IMR-90 (cell line): ENCODE data around the gene CYP2F1.

Source experiments
- CEBPB ChIP-seq: IDR thresholded peaks from 2 replicates; pipeline ENCODE4 v1.6.1; 2012; ENCODE audit warnings: low read depth, low read length, improper control_type of control experiment
- CTCF ChIP-seq: conservative IDR thresholded peaks from 2 replicates; pipeline ENCODE4 v1.5.1; 2012; ENCODE audit warnings: mild to moderate bottlenecking, low read depth, low read length, improper control_type of control experiment
- ELK1 ChIP-seq: fragments of 150-350 bp; IDR thresholded peaks from 2 replicates; pipeline ENCODE4 v1.6.1; 2016; ENCODE audit warnings: low read depth, mild to moderate bottlenecking, low read length, moderate library complexity, borderline replicate concordance
- MAFK ChIP-seq: IDR thresholded peaks from 2 replicates; pipeline ENCODE4 v1.6.1; 2012; ENCODE audit warnings: low read depth, low read length, improper control_type of control experiment
- MXI1 ChIP-seq: IDR thresholded peaks from 2 replicates; pipeline ENCODE4 v1.6.1; 2012; ENCODE audit warnings: low read depth, mild to moderate bottlenecking, low read length, moderate library complexity, borderline replicate concordance
- POLR2A ChIP-seq: IDR thresholded peaks from 2 replicates; pipeline ENCODE4 v1.6.1; 2012; ENCODE audit warnings: mild to moderate bottlenecking, low read depth, low read length
- RAD21 ChIP-seq: IDR thresholded peaks from 2 replicates; pipeline ENCODE4 v1.6.1; 2012; ENCODE audit warnings: low read length, improper control_type of control experiment
- SMC3 ChIP-seq: fragments of 150-350 bp; IDR thresholded peaks from 2 replicates; pipeline ENCODE4 v1.6.1; 2016; ENCODE audit warnings: low read depth, mild to moderate bottlenecking, antibody characterized with exemption, low read length, moderate library complexity

- TF ChIP-seq POLR2A (no peak), CTCF (no peak), ELK1 (no peak), CEBPB (no peak), RAD21 (no peak), SMC3 (no peak), MAFK (no peak), MXI1 (no peak)
These were observed 20.4 kb downstream of the CYP2F1 start for GRCh38 chr19:41134616-41135015.
